Esophagus squamous epithelium (tissue), 5 donors: Measurements from ENCODE around the gene CTNNA1. TPM values are rescaled to one million over a fixed set of nuclear protein-coding genes. Genes with fewer than 3 reads are reported as not detected.

Experiments used
- DNase-seq: peaks from one replicate; lab custom pipeline; 2025; lab: John Stamatoyannopoulos, UW
- H3K27ac ChIP-seq, 4 donors: fragments of 200-600 bp; sonication (generic); one replicate each; pipeline ENCODE4 v1.5.1; 2016 to 2019; ENCODE audit warnings: mild to moderate bottlenecking in 1 of 4
- H3K27me3 ChIP-seq, 4 donors: fragments of 200-600 bp; sonication (generic); 1 replicate in 3 of 4; 2 replicates in 1 of 4; pipeline versions ENCODE4 v1.5.1 to v1.6.0; 2017 to 2021; ENCODE audit warnings: antibody characterized with exemption in 1 of 4
- H3K36me3 ChIP-seq, 3 donors: fragments of 200-600 bp; sonication (generic); one replicate each; pipeline ENCODE4 v1.5.1; 2016 to 2019
- H3K4me1 ChIP-seq, 3 donors: fragments of 200-600 bp; sonication (generic); one replicate each; pipeline ENCODE4 v1.5.1; 2017 to 2019
- H3K4me3 ChIP-seq, 4 donors: fragments of 200-600 bp; sonication (generic); 1 replicate in 3 of 4; 2 replicates in 1 of 4; pipeline ENCODE4 v1.5.1; 2016 to 2019; ENCODE audit warnings: mild to moderate bottlenecking in 2 of 4, moderate library complexity in 1 of 4
- H3K9me3 ChIP-seq, 3 donors: fragments of 200-600 bp; sonication (generic); one replicate each; pipeline ENCODE4 v1.5.1; 2016 to 2019
- CTCF ChIP-seq, 6 experiments: fragments of 450-650 bp in 4 of 6; fragments of 200-600 bp in 2 of 6; sonication (generic) in 2 of 6; IDR thresholded peaks; one replicate each; pipeline ENCODE4 v1.5.1; 2016 to 2019; ENCODE audit warnings: antibody characterized with exemption in 6 of 6, mild to moderate bottlenecking in 4 of 6, moderate library complexity in 4 of 6
- POLR2A ChIP-seq, 4 donors: fragments of 450-650 bp; IDR thresholded peaks; one replicate each; pipeline ENCODE4 v1.6.1; 2017; ENCODE audit warnings: antibody characterized with exemption in 4 of 4, mild to moderate bottlenecking in 4 of 4, moderate library complexity in 3 of 4
- WGBS, 2 donors: methylation state at CpG; one replicate each; pipeline ENCODE4 v1.1.5; 2018; 5-methylcytosine and 5-hydroxymethylcytosine counted together
- intact Hi-C: fragments of 100-400 bp; cut with DNase I; formaldehyde crosslinking; loops from one replicate; pipeline ENCODE4 v1.15.0; 2022
- total RNA-seq, 4 donors: library from RNA; depleted of rRNA; stranded (reverse); fragments of >200 nt; gene quantifications; one replicate each; pipeline ENCODE4 v1.1.0, GENCODE V29; 2016
- donor health status: DM: yes; HTN: yes; CAD: no.

CTNNA1 gene
- total RNA-seq, 4 donors from 2014 or later: 293 to 393 (median 348) TPM

GRCh38 chr5:138929571-138929955 lies 176.3 kb downstream of the CTNNA1 start:
- Histone ChIP-seq H3K4me3 (no peak overlapping the region), H3K27me3 (no peaks in the 10 kb centered on the region), H3K4me1 (peaks cover 0 to 7% (median 0%) of the 10 kb centered on the region in 3 donors), H3K27ac (no peak overlapping the region), H3K36me3 (peaks cover 50 to 100% (median 59%) of the 10 kb centered on the region in 3 donors), H3K9me3 (no peaks in the 10 kb centered on the region)
- TF ChIP-seq CTCF (IDR thresholded peaks at IDR 0.05) (no peak), POLR2A (IDR thresholded peaks at IDR 0.05) (no peak)
- WGBS, 2 donors: 74 to 81% methylated on average over 4 of the region's 4 CpGs
- no peak for DNase-seq
- intact Hi-C loops: no loop called here

- no peaks in the 10 kb centered on the region for H3K27me3 ChIP-seq
- H3K9me3 ChIP-seq: no peaks in the 10 kb centered on the region
- H3K4me3 ChIP-seq: no peak overlapping the region
- H3K36me3 ChIP-seq: peaks cover 53 to 100% (median 58%) of the 10 kb centered on the region in 3 donors
- H3K27ac ChIP-seq: no peak overlapping the region
- 82 to 84% methylated on average over 7 to 10 of the region's 10 CpGs for WGBS, 2 donors
- intact Hi-C loops: no loop called here
- no peak for TF ChIP-seq POLR2A (IDR thresholded peaks at IDR 0.05)
- TF ChIP-seq CTCF (IDR thresholded peaks at IDR 0.05): no peak
- no peak for DNase-seq
- peaks cover 0 to 7% (median 0%) of the 10 kb centered on the region in 3 donors for H3K4me1 ChIP-seq
These were observed 177.3 kb downstream of the CTNNA1 start for GRCh38 chr5:138930371-138931097.

DNA sequence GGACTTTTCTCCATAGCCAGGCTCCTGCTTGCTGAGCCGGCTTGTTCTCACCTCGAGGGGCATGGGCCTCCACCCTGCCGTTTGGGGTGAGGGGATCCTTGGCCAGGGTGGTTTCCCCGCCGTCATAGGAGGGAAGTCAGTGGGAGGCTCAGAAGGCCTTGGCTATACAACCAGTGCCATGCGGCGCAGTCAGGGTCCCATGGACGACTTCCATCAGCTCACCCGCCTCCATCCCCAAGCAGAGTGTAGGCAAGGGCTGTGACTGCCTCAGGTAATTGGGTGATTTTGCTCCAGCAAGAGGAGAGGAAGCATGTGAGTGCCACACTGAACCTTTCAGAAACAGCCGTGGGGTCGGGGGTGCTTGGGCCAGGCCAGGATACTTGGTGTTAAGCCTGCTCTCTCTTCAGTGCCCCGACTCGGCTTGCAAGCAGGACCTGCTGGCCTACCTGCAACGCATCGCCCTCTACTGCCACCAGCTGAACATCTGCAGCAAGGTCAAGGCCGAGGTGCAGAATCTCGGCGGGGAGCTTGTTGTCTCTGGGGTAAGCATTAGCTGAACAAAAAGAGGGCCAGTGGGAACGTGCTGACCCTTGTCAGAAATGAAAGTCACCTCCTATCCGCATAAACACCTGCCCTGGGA lies 179.1 kb downstream of the CTNNA1 start:
- TF ChIP-seq CTCF (IDR thresholded peaks at IDR 0.05) (peak in 1 of 6 experiments; percentile 9), POLR2A (IDR thresholded peaks at IDR 0.05) (no peak)
- Histone ChIP-seq H3K27ac (no peak overlapping the region), H3K36me3 (peaks cover 42 to 94% (median 52%) of the 10 kb centered on the region in 3 donors), H3K4me1 (peaks cover 0 to 7% (median 0%) of the 10 kb centered on the region in 3 donors), H3K4me3 (no peak overlapping the region), H3K27me3 (no peaks in the 10 kb centered on the region), H3K9me3 (no peaks in the 10 kb centered on the region)
- intact Hi-C loops: no loop called here
- DNase-seq: no peak
- 79 to 85% methylated on average over 12 to 14 of the region's 20 CpGs for WGBS, 2 donors

DNA sequence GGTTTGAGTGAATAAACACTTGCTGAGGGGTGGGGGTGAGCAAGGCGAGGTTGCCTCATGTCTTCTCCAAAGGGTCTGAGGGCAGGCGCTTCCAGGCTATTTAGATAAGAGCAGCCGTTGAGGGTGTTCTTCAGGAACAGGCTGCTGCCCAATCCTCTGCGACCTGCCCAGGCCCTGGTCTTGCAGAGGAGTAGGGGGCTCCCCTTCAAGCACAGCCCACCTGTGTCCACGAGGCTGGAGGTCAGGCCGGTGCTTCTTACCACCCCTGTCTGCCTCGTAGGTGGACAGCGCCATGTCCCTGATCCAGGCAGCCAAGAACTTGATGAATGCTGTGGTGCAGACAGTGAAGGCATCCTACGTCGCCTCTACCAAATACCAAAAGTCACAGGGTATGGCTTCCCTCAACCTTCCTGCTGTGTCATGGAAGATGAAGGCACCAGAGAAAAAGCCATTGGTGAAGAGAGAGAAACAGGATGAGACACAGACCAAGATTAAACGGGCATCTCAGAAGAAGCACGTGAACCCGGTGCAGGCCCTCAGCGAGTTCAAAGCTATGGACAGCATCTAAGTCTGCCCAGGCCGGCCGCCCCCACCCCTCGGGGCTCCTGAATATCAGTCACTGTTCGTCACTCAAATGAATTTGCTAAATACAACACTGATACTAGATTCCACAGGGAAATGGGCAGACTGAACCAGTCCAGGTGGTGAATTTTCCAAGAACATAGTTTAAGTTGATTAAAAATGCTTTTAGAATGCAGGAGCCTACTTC lies 180.5 kb downstream of the CTNNA1 start:
- peaks cover 0 to 10% (median 0%) of the 10 kb centered on the region in 3 donors for H3K4me1 ChIP-seq
- TF ChIP-seq POLR2A (IDR thresholded peaks at IDR 0.05): no peak
- no peak for TF ChIP-seq CTCF (IDR thresholded peaks at IDR 0.05)
- no peak overlapping the region for H3K27ac ChIP-seq
- no peak overlapping the region for H3K4me3 ChIP-seq
- no peaks in the 10 kb centered on the region for H3K27me3 ChIP-seq
- H3K36me3 ChIP-seq: peaks cover 42 to 80% (median 52%) of the 10 kb centered on the region in 3 donors
- DNase-seq: no peak
- no peaks in the 10 kb centered on the region for H3K9me3 ChIP-seq
- intact Hi-C loops: no loop called here
- WGBS, 2 donors: 87 to 89% methylated on average over 9 to 14 of the region's 18 CpGs
